Activated CD4-positive, alpha-beta T cell treated with anti-CD3 and anti-CD28 coated beads for 48 hours (primary cell): ENCODE data around the gene SPPL3.

Source experiments
- DNase-seq: peaks from one replicate; pipeline ENCODE4 v3.0.0-alpha.2; 2020

The SPPL3 gene

DNA sequence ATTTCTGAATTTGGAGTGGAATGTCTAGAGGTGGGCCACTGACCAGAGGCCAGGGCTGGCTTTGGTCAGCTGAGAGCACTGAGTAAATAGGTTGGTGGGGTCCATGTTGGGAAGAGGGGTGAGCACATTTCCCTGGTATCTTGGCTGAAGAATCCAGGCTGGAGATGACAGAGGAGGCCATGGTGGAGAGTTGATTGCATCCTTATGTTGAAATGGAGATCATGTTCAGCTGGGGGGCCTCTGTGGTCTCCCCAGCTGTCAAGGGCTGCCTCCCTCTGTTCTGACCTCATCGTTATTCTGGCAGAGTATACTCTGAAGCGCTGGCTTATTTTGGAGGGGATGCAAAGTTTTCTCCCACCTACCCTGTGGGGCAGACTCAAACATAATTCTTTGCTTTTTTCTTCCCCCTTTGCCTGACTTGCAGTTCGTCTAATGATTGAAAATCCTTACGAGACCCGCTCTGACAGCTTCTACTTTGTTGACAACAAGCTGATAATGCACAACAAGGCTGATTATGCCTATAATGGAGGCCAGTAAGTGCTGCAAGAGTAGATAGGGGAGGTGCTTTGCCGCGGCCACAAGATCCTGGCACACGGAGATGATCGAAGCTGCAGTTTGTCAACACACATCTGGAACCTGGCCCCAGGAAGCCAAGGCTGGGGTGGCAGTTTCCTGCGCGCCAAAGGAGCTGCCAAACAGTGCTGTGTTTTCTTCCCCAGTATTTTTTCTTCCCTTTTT is 184.5 kb downstream of the SPPL3 start:
- no peak for DNase-seq

DNA sequence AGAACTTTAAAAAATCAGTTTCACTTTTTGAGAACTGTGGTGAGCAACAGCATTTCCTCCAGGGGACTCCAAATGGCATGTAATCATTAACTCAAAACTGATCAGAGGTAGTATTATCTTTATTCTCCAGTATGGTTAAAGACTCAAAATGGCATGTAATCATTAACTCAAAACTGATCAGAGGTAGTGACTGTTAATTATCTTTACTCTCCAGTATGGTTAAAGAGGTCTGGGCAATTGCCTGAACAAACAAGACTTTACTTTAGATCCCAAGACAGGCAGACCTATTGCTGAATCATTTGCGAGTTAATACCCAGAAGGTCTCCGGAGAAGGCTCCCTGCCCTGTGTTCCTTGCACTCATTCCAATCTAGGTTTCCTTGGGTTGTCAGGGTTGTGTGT is 185.1 kb downstream of the SPPL3 start:
- DNase-seq, result no peak

DNA sequence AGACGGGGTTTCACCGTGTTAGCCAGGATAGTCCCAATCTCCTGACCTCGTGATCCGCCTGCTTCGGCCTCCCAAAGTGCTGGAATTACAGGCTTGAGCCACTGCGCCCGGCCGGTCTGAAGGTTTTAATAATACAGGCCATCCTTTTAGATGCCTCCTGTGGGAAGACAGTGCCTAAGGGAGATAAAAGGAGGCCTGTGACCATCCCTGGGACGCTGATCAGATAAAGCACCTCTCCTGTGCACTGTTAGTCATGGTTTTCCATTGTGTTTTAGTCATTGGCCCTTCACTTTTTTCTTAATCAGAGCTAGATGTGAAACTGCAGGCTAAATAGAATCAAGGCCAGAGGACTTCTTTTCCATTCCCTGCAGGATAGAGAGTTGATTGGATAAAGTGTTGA is 186.1 kb downstream of the SPPL3 start:
- DNase-seq, result no peak

DNA sequence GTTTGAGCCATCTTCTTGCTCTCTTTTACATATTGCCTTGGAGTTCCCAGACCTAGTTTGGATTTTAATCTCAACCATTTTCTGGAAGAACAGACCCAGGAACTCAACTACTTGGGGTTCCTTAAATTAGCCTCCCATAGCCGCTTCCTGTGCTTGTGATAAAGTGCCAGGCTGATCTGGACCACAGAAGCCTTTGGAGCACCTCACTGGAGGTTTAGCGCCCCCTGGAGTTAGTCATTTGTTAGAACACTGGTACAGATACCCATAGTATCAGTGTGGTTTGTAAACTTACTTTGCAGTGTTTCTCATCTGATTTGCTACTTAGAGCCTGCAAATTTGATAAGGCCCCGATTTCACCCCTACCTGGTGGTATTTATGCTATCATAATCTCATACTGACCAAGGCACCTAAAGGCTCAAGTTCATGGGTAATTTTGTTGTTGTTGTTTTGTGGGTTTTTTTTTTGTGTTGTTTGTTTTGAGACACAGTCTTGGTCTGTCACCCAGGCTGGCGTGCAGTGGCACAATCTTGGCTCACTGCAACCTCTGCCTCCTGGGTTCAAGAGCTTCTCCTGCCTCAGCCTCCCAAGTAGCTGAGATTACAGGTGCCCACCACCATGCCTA is 190.2 kb downstream of the SPPL3 start:
- peak; percentile 81 for DNase-seq

DNA sequence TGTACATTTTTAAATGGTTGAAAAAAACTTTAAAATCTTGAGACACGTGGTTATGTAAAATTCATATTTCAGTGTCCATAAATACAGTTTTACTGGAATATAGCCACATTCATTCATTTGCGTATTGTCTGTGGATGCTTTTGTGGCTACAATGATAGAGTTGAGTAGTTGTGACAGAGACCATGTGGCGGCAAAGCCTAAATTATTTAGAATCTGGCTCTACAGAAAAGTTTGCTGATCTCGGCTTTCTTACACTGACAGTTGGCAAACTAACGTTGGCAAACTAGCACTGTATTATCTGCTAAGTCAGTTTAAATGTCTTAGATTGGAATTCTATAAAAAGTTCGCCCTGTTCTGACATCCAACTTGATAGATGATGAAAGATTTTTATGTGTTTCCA is 191.5 kb downstream of the SPPL3 start:
- no peak for DNase-seq
